A549 (cell line): ENCODE measurements around the gene ADAM19. TPM values are rescaled to one million over a fixed set of nuclear protein-coding genes. Genes with fewer than 3 reads are reported as not detected.

Source experiments
- ATAC-seq, 2 experiments: fragments of 200-7000 bp in 1 of 2; fragments of >200 bp in 1 of 2; cut with Nextera tagmentation in 1 of 2; cut with Tn5 transposase in 1 of 2; 3 replicates each; pipeline versions ENCODE4 v1.8.0 to v1.9.1; 2018 to 2020; ENCODE audit warnings: mild to moderate bottlenecking in 1 of 2, moderate library complexity in 1 of 2
- CTCF ChIA-PET: fragments of 300-600 bp; sonication (Branson Sonifier 250); formaldehyde crosslinking; extraction: SDS; loops from one replicate; lab custom pipeline; 2021; ENCODE audit warnings: antibody characterized with exemption, inconsistent platforms; lab: Yijun Ruan, JAX
- POLR2A ChIA-PET: fragments of 350-600 bp; formaldehyde crosslinking; extraction: SDS; loops from one replicate; lab custom pipeline; 2021; ENCODE audit warnings: antibody characterized with exemption, inconsistent platforms; lab: Yijun Ruan, JAX
- DNase-seq, 2 experiments: peaks; one replicate each; pipeline versions ENCODE4 v3.0.0 to v3.0.0-alpha.2; 2011 to 2016; ENCODE audit warnings: low read depth in 1 of 2, low spot score in 1 of 2
- FAIRE-seq: peaks from 2 replicates; lab custom pipeline; 2011; peaks lifted over from hg19 to GRCh38; lab: Jason Lieb, UNC
- H3K27ac ChIP-seq, 2 experiments: fragments of >200 bp; sonication (Bioruptor Twin); formaldehyde crosslinking; 3 replicates each; pipeline ENCODE4 v1.5.1; 2016 to 2017
- H3K4me1 ChIP-seq: fragments of >200 bp; sonication (Bioruptor Twin); formaldehyde crosslinking; 3 replicates; pipeline ENCODE4 v1.6.1; 2016
- H3K4me2 ChIP-seq: fragments of >200 bp; sonication (Bioruptor Twin); formaldehyde crosslinking; 3 replicates; pipeline ENCODE4 v1.6.1; 2016
- H3K4me3 ChIP-seq: fragments of >200 bp; sonication (Bioruptor Twin); formaldehyde crosslinking; 3 replicates; pipeline ENCODE4 v1.5.1; 2016
- H3K9me3 ChIP-seq: fragments of >200 bp; sonication (Bioruptor Twin); formaldehyde crosslinking; 3 replicates; pipeline ENCODE4 v1.6.1; 2016
- BHLHE40 ChIP-seq: IDR thresholded peaks from 2 replicates; pipeline ENCODE4 v1.6.1; 2012; ENCODE audit warnings: low read depth, low read length, inconsistent platforms
- CBX8 ChIP-seq: fragments of 200-600 bp; sonication (generic); IDR thresholded peaks from 2 replicates; pipeline ENCODE4 v1.6.1; 2016
- CHD2 ChIP-seq: fragments of 150-350 bp; IDR thresholded peaks from 2 replicates; pipeline ENCODE4 v1.6.1; 2014; ENCODE audit warnings: low read length; ENCODE audit not compliant: partially characterized antibody
- CHD4 ChIP-seq: fragments of 200-600 bp; sonication (generic); IDR thresholded peaks from 2 replicates; pipeline ENCODE4 v1.6.1; 2016; ENCODE audit warnings: antibody characterized with exemption, mild to moderate bottlenecking, borderline replicate concordance
- EP300 ChIP-seq, 2 experiments: fragments of >200 bp; sonication (Bioruptor Twin); formaldehyde crosslinking; IDR thresholded peaks; 2 replicates in 1 of 2; 3 replicates in 1 of 2; pipeline ENCODE4 v1.6.1; 2016 to 2017
- ESRRA ChIP-seq: fragments of 150-350 bp; IDR thresholded peaks from 2 replicates; pipeline ENCODE4 v1.6.1; 2014; ENCODE audit warnings: mild to moderate bottlenecking, low read length, borderline replicate concordance
- FOSB ChIP-seq: fragments of 250-450 bp; sonication (Bioruptor Pico); IDR thresholded peaks from 2 replicates; pipeline ENCODE4 v1.5.0; 2020; ENCODE audit warnings: mild to moderate bottlenecking, moderate library complexity
- GATA3 ChIP-seq: IDR thresholded peaks from 2 replicates; pipeline ENCODE4 v1.6.1; 2012; ENCODE audit warnings: borderline replicate concordance
- HDAC2 ChIP-seq: fragments of 200-600 bp; sonication (generic); IDR thresholded peaks from 2 replicates; pipeline ENCODE4 v1.6.1; 2016
- HEYL ChIP-seq: fragments of 250-450 bp; sonication (Bioruptor Pico); IDR thresholded peaks from 2 replicates; pipeline ENCODE4 v1.8.0; 2021; ENCODE audit warnings: mild to moderate bottlenecking, moderate library complexity
- HOXB13 ChIP-seq: fragments of 250-450 bp; sonication (Bioruptor Pico); IDR thresholded peaks from 2 replicates; pipeline ENCODE4 v1.5.0; 2020; ENCODE audit warnings: low read depth, mild to moderate bottlenecking, moderate library complexity
- HOXB5 ChIP-seq: fragments of 250-450 bp; sonication (Bioruptor Pico); IDR thresholded peaks from 2 replicates; pipeline ENCODE4 v1.5.0; 2020; ENCODE audit warnings: mild to moderate bottlenecking, moderate library complexity
- KDM5A ChIP-seq: fragments of 200-600 bp; sonication (generic); IDR thresholded peaks from 2 replicates; pipeline ENCODE4 v1.6.1; 2016; ENCODE audit warnings: antibody characterized with exemption, mild to moderate bottlenecking
- MYC ChIP-seq: IDR thresholded peaks from 2 replicates; pipeline ENCODE4 v1.6.1; 2012; ENCODE audit warnings: mild to moderate bottlenecking, inconsistent platforms, low read length, improper control_type of control experiment, borderline replicate concordance
- NFE2L2 ChIP-seq: fragments of 150-350 bp; conservative IDR thresholded peaks from 2 replicates; pipeline ENCODE4 v1.6.1; 2014; ENCODE audit warnings: low read length
- NR3C1 ChIP-seq: fragments of >200 bp; sonication (Bioruptor Twin); formaldehyde crosslinking; IDR thresholded peaks from 3 replicates; pipeline ENCODE4 v1.6.1; 2017
- PHF8 ChIP-seq: fragments of 200-600 bp; sonication (generic); IDR thresholded peaks from 2 replicates; pipeline ENCODE4 v1.6.1; 2016; ENCODE audit warnings: low read depth, mild to moderate bottlenecking, antibody characterized with exemption, moderate library complexity, borderline replicate concordance
- POLR2A ChIP-seq: IDR thresholded peaks from 2 replicates; pipeline ENCODE4 v1.6.1; 2012; ENCODE audit warnings: mild to moderate bottlenecking, low read length
- RCOR1 ChIP-seq: fragments of 150-350 bp; IDR thresholded peaks from 2 replicates; pipeline ENCODE4 v1.6.1; 2014; ENCODE audit warnings: antibody characterized with exemption, low read length, low read depth
- RNF2 ChIP-seq: fragments of 200-600 bp; sonication (generic); IDR thresholded peaks from 2 replicates; pipeline ENCODE4 v1.6.1; 2016; ENCODE audit warnings: low read depth, mild to moderate bottlenecking, antibody characterized with exemption, moderate library complexity, borderline replicate concordance
- SMC3 ChIP-seq: fragments of >200 bp; sonication (Bioruptor Twin); formaldehyde crosslinking; IDR thresholded peaks from 3 replicates; pipeline ENCODE4 v1.6.1; 2018; ENCODE audit warnings: inconsistent platforms
- TFCP2L1 ChIP-seq: fragments of 250-450 bp; sonication (Bioruptor Pico); IDR thresholded peaks from 2 replicates; pipeline ENCODE4 v1.5.0; 2021; ENCODE audit warnings: mild to moderate bottlenecking
- TP53 ChIP-seq: fragments of 250-450 bp; sonication (Bioruptor Pico); IDR thresholded peaks from 2 replicates; pipeline ENCODE4 v1.5.0; 2021; ENCODE audit warnings: mild to moderate bottlenecking, moderate library complexity
- ZC3H11A ChIP-seq: fragments of 450-650 bp; IDR thresholded peaks from 2 replicates; pipeline ENCODE4 v1.6.1; 2014; ENCODE audit warnings: antibody characterized with exemption, mild to moderate bottlenecking
- ZFP36 ChIP-seq: fragments of 450-650 bp; IDR thresholded peaks from 2 replicates; pipeline ENCODE4 v1.6.1; 2014; ENCODE audit warnings: borderline replicate concordance; ENCODE audit not compliant: partially characterized antibody
- WGBS: methylation state at CpG from one replicate; pipeline ENCODE4 v1.1.6; 2017; ENCODE audit errors: missing lambda C conversion rate; 5-methylcytosine and 5-hydroxymethylcytosine counted together
- polyA plus RNA-seq, 4 experiments: library from polyadenylated mRNA; depleted of rRNA in 3 of 4; stranded (reverse); fragments of >200 nt; fragmentation: RNase III in 1 of 4; extraction: RNeasy Plus Mini Kit Qiagen cat#74134 plus additional on column Dnase treatment in 1 of 4; gene quantifications; 2 replicates in 3 of 4; 3 replicates in 1 of 4; pipeline ENCODE4 v1.2.3, GENCODE V29; 2011 to 2017
- TF ChIP-seq, protein P1 (sequence below): fragments of 150-350 bp; IDR thresholded peaks from 2 replicates; pipeline ENCODE4 v1.6.1; 2014; ENCODE audit warnings: low read depth, mild to moderate bottlenecking, low read length
- TF ChIP-seq, protein P2 (sequence below): fragments of >200 bp; sonication (Bioruptor Twin); formaldehyde crosslinking; IDR thresholded peaks from 2 replicates; pipeline ENCODE4 v1.6.1; 2016
- TF ChIP-seq, protein P3 (sequence below): fragments of 250-450 bp; sonication (Bioruptor Pico); IDR thresholded peaks from 2 replicates; pipeline ENCODE4 v1.5.0; 2021; ENCODE audit warnings: mild to moderate bottlenecking, moderate library complexity, borderline replicate concordance

Gene ADAM19
- polyA plus RNA-seq, 2 of the 4 experiments (the other 2 are of a cell fraction) = 7.7 to 15.2 TPM

DNA sequence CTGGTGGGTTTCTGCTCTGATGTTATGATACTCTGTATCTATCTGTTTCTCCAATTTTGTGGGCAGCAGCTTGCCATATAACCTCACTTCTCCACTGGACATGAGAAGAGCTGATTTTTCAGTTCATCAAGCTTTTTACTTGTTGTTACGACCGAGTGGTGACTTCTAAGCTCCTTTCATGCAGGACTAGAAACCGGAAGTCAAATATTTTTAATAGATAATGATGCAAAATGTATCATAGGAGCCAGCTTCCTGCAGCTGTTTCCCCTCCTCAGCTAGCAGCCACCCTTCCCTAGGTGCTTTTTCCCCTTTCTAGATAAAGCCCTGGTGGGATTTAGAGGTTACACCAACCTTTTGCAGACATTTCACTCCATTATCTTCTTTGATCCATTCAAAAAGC is 17.0 kb upstream of the ADAM19 start:
- CTCF ChIA-PET = interaction anchor here (1.2 kb wide), 1 partner anchor 42 kb away, joined by 3 read pairs; no protein-coding TSS in a partner anchor
- TF ChIP-seq, protein P1, sequence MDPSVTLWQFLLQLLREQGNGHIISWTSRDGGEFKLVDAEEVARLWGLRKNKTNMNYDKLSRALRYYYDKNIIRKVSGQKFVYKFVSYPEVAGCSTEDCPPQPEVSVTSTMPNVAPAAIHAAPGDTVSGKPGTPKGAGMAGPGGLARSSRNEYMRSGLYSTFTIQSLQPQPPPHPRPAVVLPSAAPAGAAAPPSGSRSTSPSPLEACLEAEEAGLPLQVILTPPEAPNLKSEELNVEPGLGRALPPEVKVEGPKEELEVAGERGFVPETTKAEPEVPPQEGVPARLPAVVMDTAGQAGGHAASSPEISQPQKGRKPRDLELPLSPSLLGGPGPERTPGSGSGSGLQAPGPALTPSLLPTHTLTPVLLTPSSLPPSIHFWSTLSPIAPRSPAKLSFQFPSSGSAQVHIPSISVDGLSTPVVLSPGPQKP = no peak
- TF ChIP-seq ESRRA (no peak), GATA3 (no peak), CBX8 (no peak), NFE2L2 (no peak), ZC3H11A (no peak), SMC3 (no peak), KDM5A (no peak), HEYL (CRISPR knock-in tag) (no peak), CHD4 (no peak), MYC (no peak), BHLHE40 (no peak)
- TF ChIP-seq, protein P2, sequence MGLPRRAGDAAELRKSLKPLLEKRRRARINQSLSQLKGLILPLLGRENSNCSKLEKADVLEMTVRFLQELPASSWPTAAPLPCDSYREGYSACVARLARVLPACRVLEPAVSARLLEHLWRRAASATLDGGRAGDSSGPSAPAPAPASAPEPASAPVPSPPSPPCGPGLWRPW = no peak
- TF ChIP-seq, all 56 proteins: peak for 0
- POLR2A ChIA-PET = no interaction called here
- 39% methylated on average over 3 of the region's 3 CpGs for WGBS
- FAIRE-seq (no peak), DNase-seq (no peak), ATAC-seq (no peak)
- Histone ChIP-seq H3K4me2 (no peak overlapping the region), H3K4me1 (no peaks in the 10 kb centered on the region), H3K27ac (no peak overlapping the region), H3K9me3 (no peaks in the 10 kb centered on the region), H3K4me3 (no peak overlapping the region)

DNA sequence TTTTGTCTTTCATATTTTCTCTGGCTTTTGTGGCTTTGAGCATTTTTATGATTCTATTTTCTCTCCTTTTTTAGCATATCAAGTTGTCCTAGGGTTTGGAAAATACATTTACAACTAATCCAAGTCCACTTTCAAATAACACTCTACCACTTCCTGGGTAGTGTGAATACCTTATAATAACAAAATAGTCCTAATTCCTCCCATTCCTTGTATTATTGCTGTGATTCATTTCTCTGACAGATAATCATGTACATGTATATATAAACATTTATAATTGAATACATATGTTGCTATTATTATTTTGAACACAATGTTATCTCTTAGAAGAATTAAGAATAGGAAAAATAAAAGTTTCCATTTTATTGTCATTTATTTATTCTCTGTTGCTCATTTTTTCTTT is 14.9 kb upstream of the ADAM19 start:
- no peak for FAIRE-seq
- CTCF ChIA-PET = no interaction called here

DNA sequence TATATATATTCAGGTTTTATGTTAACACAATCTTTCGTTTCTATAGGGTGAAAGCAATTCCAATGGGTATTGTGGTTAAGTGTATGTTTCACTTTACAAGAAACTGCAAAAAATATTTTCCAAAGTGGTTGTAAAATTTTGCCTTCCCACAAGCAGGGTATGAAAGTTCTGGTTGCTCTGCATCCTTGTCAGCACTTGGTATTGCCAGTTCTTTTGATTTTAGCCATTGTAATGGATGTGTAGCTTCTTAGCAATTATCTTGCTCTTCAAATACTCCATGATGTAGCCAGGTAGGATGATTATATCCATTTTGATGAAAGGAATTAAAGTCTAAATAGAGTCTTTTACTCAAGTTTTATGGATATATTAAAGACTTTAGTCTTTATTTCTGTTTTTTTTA is 9.1 kb upstream of the ADAM19 start:
- FAIRE-seq (no peak), ATAC-seq (no peak), DNase-seq (no peak)
- Histone ChIP-seq H3K4me2 (no peak overlapping the region), H3K4me1 (no peaks in the 10 kb centered on the region), H3K27ac (no peak overlapping the region), H3K4me3 (no peak overlapping the region), H3K9me3 (no peaks in the 10 kb centered on the region)
- TF ChIP-seq RNF2 = no peak
- peak; percentile 53 for TF ChIP-seq ZFP36
- CTCF ChIA-PET = interaction anchor here (1.6 kb wide), 1 partner anchor 11 kb away, joined by 5 read pairs; no protein-coding TSS in a partner anchor
- POLR2A ChIA-PET = no interaction called here
- WGBS = 3% methylated on average over 1 of the region's 1 CpG

More for the DNA sequence above, 14.9 kb upstream of the ADAM19 start:
- DNase-seq (no peak), ATAC-seq (no peak)
- H3K4me2 ChIP-seq = no peak overlapping the region
- H3K4me1 ChIP-seq = no peaks in the 10 kb centered on the region
- no peak overlapping the region for H3K4me3 ChIP-seq
- H3K9me3 ChIP-seq = no peaks in the 10 kb centered on the region
- TF ChIP-seq POLR2A = no peak
- no peak for TF ChIP-seq EP300 (IDR thresholded peaks at IDR 0.05)
- TF ChIP-seq FOSB (CRISPR knock-in tag) = no peak
- TF ChIP-seq CHD2 = no peak
- TF ChIP-seq GATA3 = no peak
- TF ChIP-seq HDAC2 = no peak
- POLR2A ChIA-PET = no interaction called here
- no peak overlapping the region for H3K27ac ChIP-seq

DNA sequence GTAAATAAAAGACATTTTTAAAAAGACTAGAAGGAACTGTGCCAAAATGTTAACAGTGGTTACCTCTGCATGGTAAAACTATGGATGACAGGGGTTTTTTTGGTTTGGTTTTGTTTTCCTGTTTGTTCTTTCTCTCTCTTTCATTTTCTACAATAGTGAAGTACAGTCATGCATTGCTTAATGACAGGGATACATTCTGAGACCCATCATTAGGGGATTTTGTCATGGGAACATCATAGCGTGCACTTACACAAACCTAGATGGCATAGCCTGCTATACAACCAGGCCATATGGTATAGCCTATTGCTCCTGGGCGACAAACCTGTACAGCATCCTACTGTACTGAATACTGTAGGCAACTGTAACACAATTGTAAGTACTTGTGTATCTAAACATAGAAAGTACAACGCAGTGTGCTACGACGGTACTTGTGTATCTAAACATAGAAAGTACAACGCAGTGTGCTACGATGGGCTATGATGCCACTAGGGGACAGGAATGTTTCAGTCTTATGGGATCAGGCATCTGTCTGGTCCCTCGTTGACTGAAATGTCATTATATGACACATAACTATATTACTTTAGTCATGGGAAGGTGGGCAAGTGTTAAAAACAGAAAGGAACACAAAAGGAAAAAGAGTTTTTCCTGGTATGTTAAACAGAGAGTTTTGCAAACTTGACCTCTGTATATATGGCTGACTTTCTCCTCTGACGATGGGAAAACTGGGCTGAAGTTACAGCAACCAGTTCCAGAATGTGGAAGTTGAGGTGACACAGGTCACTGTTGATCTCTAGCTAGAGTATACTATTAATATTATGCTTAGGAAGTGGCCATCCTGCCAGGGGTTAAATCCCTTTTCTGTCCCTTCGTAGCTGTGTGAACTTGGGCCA is 7.4 kb upstream of the ADAM19 start:
- 70% methylated on average over 10 of the region's 10 CpGs for WGBS
- Histone ChIP-seq H3K4me3 (no peak overlapping the region), H3K4me1 (no peaks in the 10 kb centered on the region), H3K4me2 (no peak overlapping the region), H3K27ac (no peak overlapping the region), H3K9me3 (no peaks in the 10 kb centered on the region)
- TF ChIP-seq ZFP36 (no peak), HOXB13 (CRISPR knock-in tag) (no peak), RCOR1 (no peak), NR3C1 (no peak), PHF8 (no peak), CHD4 (no peak), ZC3H11A (no peak), TFCP2L1 (CRISPR knock-in tag) (no peak), HOXB5 (CRISPR knock-in tag) (no peak), TP53 (no peak)
- TF ChIP-seq, protein P3, sequence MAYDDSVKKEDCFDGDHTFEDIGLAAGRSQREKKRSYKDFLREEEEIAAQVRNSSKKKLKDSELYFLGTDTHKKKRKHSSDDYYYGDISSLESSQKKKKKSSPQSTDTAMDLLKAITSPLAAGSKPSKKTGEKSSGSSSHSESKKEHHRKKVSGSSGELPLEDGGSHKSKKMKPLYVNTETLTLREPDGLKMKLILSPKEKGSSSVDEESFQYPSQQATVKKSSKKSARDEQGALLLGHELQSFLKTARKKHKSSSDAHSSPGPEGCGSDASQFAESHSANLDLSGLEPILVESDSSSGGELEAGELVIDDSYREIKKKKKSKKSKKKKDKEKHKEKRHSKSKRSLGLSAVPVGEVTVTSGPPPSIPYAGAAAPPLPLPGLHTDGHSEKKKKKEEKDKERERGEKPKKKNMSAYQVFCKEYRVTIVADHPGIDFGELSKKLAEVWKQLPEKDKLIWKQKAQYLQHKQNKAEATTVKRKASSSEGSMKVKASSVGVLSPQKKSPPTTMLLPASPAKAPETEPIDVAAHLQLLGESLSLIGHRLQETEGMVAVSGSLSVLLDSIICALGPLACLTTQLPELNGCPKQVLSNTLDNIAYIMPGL (CRISPR knock-in tag) = no peak
- ATAC-seq (no peak), FAIRE-seq (peak; percentile 49), DNase-seq (no peak)
- POLR2A ChIA-PET = no interaction called here
- CTCF ChIA-PET = no interaction called here
